Measurements from ENCODE around the gene WWTR1.

DNA sequence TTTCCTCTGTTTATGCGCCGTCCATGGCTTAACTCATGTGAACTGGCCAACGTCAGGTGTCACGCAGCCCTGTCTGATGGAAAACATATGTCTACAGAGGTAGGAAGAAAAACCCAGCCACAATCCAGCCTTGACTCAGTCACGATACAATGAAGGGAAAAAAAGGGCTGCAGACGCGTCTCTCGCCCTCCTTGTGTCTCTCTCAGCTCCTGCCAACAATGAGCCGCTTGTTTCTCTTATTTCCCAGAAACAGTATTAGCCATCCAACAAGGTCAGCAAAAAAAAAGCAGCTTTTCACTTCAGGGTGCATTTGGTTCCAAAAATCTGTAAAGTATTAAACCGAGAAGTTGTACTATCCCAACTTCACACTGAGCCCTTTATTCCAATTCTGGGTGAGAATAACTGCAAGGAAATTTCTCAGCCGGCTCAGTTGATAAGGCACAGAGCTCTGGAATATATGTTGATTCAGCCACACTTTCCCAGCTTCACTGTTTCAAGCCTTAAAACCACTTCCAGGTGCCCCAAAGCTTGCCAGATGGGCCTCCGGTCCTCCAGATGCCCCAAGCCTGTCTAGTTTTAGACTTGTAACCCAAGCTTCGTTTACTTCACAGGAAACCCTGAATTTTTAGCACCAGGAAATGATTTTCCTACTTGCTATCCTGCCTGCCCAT lies 103.9 kb downstream of the WWTR1 start:
- no peak for TF ChIP-seq GATA3 (IDR thresholded peaks at IDR 0.05; ENCODE audit: low read depth, low read length)
- no peak for TF ChIP-seq GATA2 (IDR thresholded peaks at IDR 0.05; ENCODE audit: low read depth, low read length)
